GM12864 (cell line): ENCODE data around the gene RUVBL2.

ENCODE experiments used
- DNase-seq: peaks from one replicate; pipeline ENCODE4 v3.0.0-alpha.2; 2011; ENCODE audit warnings: low read depth
- H3K4me3 ChIP-seq: 2 replicates; pipeline ENCODE4 v1.5.1; 2011; ENCODE audit warnings: mild to moderate bottlenecking, low read depth, low read length, control low read depth
- CTCF ChIP-seq: IDR thresholded peaks from 2 replicates; pipeline ENCODE4 v1.5.1; 2011; ENCODE audit warnings: low read depth, mild to moderate bottlenecking, moderate library complexity, low read length, control low read depth, inconsistent platforms; ENCODE audit errors: missing control alignments

Gene RUVBL2

DNA sequence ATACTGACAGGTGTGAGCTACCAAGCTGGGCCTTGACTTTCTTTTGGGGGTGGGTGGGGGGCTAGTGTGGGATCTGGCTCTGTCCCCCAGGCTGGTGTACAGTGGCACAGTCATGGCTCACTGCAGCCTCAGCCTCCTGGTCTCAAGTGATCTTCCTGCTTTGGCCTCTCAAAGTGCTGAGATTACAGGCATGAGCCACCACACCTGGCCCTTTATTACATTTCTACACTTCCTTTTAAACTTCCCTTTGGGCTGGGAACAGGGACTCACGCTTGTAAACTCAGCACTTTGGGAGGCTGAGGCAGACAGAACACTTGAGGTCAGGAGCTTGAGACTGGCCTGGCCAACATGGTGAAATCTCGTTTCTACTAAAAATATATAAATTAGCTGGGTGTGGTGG lies 16.6 kb upstream of the RUVBL2 start:
- no peak for TF ChIP-seq CTCF
- no peak overlapping the region for H3K4me3 ChIP-seq
- DNase-seq = no peak

- no peak for TF ChIP-seq CTCF
- H3K4me3 ChIP-seq = no peak overlapping the region
- no peak for DNase-seq
These were observed 11.4 kb upstream of the RUVBL2 start for GRCh38 chr19:48982280-48982679.

- no peak for TF ChIP-seq CTCF
- H3K4me3 ChIP-seq = no peak overlapping the region
- no peak for DNase-seq
These were observed 8.0 kb upstream of the RUVBL2 start for GRCh38 chr19:48985711-48986110.

DNA sequence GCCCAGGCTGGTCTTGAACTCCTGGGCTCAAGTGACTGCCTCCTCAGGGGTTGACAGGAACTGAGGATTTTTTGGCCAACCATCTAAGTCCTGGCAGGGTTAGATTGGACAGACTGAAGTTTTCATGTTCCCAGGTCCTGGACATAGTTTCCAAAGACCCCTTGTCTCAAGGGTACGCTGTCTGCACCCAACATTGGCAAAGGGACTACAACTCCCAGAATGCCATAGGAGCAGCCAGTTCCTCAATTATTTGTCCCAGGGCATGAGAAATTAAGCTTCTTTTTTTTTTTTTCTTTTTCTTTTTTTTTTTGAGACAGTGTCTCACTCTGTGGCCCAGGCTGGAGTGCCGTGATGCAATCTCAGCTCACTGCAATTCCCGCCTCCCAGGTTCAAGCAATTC lies 7.5 kb upstream of the RUVBL2 start:
- DNase-seq = no peak
- no peak for TF ChIP-seq CTCF

DNA sequence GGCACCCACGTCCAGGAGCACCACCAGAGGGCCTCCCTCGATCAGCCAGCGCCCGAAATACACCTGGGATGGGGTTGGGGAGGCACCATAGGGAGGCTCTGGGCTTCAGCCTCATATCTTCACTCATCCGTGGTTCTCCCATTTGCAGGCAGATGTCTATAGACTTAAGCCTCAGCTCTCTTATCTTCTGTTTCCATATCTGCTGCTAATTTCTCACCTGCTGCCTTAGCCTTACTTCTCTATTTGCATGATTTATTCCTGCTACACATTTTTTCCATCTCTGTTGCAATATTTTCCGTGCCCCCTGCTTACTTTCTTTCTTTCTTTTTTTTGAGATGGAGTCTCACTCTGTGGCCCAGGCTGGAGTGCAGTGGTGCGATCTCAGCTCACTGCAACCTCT lies 6.4 kb upstream of the RUVBL2 start:
- TF ChIP-seq CTCF = no peak
- no peak overlapping the region for H3K4me3 ChIP-seq
- no peak for DNase-seq

More for the DNA sequence above, 7.5 kb upstream of the RUVBL2 start:
- no peak overlapping the region for H3K4me3 ChIP-seq

DNA sequence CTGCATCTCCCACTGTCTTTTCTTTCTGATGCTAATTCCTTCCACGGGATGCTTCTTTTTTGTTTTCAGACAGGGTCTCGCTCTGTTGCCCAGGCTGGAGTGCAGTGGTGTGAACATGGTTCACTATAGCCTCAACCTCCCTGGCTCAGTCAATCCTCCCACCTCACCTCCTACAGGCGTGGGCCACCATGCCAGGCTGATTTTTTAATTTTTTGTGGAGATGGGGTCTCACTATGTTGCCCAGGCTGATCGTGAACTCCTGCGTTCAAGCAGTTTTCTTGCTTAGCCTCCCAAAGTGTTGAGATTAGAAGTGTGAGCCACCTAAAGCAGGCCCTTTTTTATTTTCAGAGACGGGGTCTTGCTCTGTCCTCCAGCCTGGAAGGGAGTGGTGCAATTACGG lies 5.4 kb upstream of the RUVBL2 start:
- DNase-seq = no peak
- no peak for TF ChIP-seq CTCF

GRCh38 chr19:48988860-48989259 lies 4.8 kb upstream of the RUVBL2 start:
- no peak for DNase-seq
- H3K4me3 ChIP-seq = no peak overlapping the region
- TF ChIP-seq CTCF = no peak

More for the DNA sequence above, 5.4 kb upstream of the RUVBL2 start:
- H3K4me3 ChIP-seq = no peak overlapping the region
